ENCODE data around the gene PGA3. TPM values are rescaled to one million over a fixed set of nuclear protein-coding genes. Genes with fewer than 3 reads are reported as not detected.
A peak's percentile ranks its signal among the peaks of the same experiment; 100 is the strongest.
"Not testable (repeated sequence)": the region's sequence is repeated elsewhere in the genome, so short reads cannot be mapped to it uniquely, and the experiment has no call there.

Gene PGA3
- total RNA-seq, 1 donor from 2014 or later: not detected

- Mint-ChIP-seq H3K27me3 (ENCODE audit: low read depth) (no peaks in the 10 kb centered on the region), H3K4me1 (peaks cover 28% of the 10 kb centered on the region), H3K27ac (ENCODE audit: unreplicated experiment) (no peak overlapping the region), H3K4me3 (peak overlapping the region; percentile 3), H3K9me3 (no peaks in the 10 kb centered on the region), H3K36me3 (ENCODE audit: low read depth) (no peaks in the 10 kb centered on the region)
- no peak for TF ChIP-seq CTCF (conservative IDR thresholded peaks at IDR 0.05)
- DNase-seq (ENCODE audit: low read depth, low spot score): no peak
These were observed 40.3 kb upstream of the PGA3 start for GRCh38 chr11:61163021-61163420.

GRCh38 chr11:61163714-61164605, 39.4 kb upstream of the PGA3 start:
- Mint-ChIP-seq H3K9me3 (no peaks in the 10 kb centered on the region), H3K4me1 (peaks cover 24% of the 10 kb centered on the region), H3K27me3 (ENCODE audit: low read depth) (no peaks in the 10 kb centered on the region), H3K36me3 (ENCODE audit: low read depth) (no peaks in the 10 kb centered on the region), H3K27ac (ENCODE audit: unreplicated experiment) (no peak overlapping the region), H3K4me3 (peak overlapping the region; percentile 62)
- TF ChIP-seq CTCF (conservative IDR thresholded peaks at IDR 0.05): no peak
- no peak for DNase-seq (ENCODE audit: low read depth, low spot score)

- no peak for DNase-seq (ENCODE audit: low read depth, low spot score)
- no peak overlapping the region for H3K27ac Mint-ChIP-seq (ENCODE audit: unreplicated experiment)
- no peaks in the 10 kb centered on the region for H3K27me3 Mint-ChIP-seq (ENCODE audit: low read depth)
- H3K36me3 Mint-ChIP-seq (ENCODE audit: low read depth): no peaks in the 10 kb centered on the region
- peak overlapping the region; percentile 62 for H3K4me3 Mint-ChIP-seq
- H3K4me1 Mint-ChIP-seq: peaks cover 19% of the 10 kb centered on the region
- no peak for TF ChIP-seq CTCF (conservative IDR thresholded peaks at IDR 0.05)
- H3K9me3 Mint-ChIP-seq: no peaks in the 10 kb centered on the region
These were observed 38.5 kb upstream of the PGA3 start for GRCh38 chr11:61164606-61165424.

GRCh38 chr11:61165785-61166184, 37.5 kb upstream of the PGA3 start:
- H3K27ac Mint-ChIP-seq (ENCODE audit: unreplicated experiment); H3K27me3 Mint-ChIP-seq (ENCODE audit: low read depth); H3K9me3 Mint-ChIP-seq: not testable (repeated sequence)

GRCh38 chr11:61166331-61166730, 37.0 kb upstream of the PGA3 start:
- not testable (repeated sequence) for H3K4me1 Mint-ChIP-seq; DNase-seq (ENCODE audit: low read depth, low spot score); H3K27ac Mint-ChIP-seq (ENCODE audit: unreplicated experiment); H3K4me3 Mint-ChIP-seq; H3K27me3 Mint-ChIP-seq (ENCODE audit: low read depth); H3K36me3 Mint-ChIP-seq (ENCODE audit: low read depth); H3K9me3 Mint-ChIP-seq

More at GRCh38 chr11:61165785-61166184, 37.5 kb upstream of the PGA3 start:
- DNase-seq (ENCODE audit: low read depth, low spot score); H3K4me3 Mint-ChIP-seq; H3K4me1 Mint-ChIP-seq; H3K36me3 Mint-ChIP-seq (ENCODE audit: low read depth): not testable (repeated sequence)

- no peak for TF ChIP-seq CTCF (conservative IDR thresholded peaks at IDR 0.05)
- no peak overlapping the region for H3K27ac Mint-ChIP-seq (ENCODE audit: unreplicated experiment)
- no peaks in the 10 kb centered on the region for H3K9me3 Mint-ChIP-seq
- H3K4me3 Mint-ChIP-seq: peak overlapping the region; percentile 34
- DNase-seq (ENCODE audit: low read depth, low spot score): no peak
- no peaks in the 10 kb centered on the region for H3K4me1 Mint-ChIP-seq
- no peaks in the 10 kb centered on the region for H3K36me3 Mint-ChIP-seq (ENCODE audit: low read depth)
- peaks cover 2% of the 10 kb centered on the region for H3K27me3 Mint-ChIP-seq (ENCODE audit: low read depth)
These were observed 35.1 kb upstream of the PGA3 start for GRCh38 chr11:61168042-61168688.

All from neural crest cell (in vitro differentiated cells).